Measurements from ENCODE around the gene AHRR.

DNA sequence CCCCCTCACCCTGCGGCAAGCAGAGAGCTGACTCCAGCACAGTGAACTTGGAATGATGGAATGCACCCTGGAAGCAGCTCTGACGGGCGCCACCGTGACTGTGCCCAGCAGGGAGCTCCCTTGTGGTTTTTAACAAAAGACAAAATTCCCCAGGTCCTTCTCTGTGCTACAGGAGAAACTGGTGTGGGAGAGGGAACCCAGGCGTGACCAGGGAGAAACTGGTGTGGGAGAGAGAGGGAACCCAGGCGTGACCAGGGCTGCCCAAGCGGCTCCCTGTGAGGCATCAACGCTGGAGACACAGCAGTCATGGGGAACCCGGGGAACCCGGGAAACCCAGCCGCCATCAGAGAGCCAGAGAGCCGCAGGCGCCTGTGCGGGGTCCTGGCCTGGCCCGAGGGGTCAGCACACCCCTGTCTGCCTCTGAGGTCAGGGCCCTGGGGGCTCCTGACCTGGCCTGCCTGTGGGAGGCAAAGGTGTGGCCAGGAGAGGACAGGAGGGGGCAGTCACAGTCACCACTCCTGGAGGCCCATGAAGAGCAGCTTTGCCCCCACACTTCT lies 3.1 kb upstream of the AHRR start:
- TF ChIP-seq, protein P1, sequence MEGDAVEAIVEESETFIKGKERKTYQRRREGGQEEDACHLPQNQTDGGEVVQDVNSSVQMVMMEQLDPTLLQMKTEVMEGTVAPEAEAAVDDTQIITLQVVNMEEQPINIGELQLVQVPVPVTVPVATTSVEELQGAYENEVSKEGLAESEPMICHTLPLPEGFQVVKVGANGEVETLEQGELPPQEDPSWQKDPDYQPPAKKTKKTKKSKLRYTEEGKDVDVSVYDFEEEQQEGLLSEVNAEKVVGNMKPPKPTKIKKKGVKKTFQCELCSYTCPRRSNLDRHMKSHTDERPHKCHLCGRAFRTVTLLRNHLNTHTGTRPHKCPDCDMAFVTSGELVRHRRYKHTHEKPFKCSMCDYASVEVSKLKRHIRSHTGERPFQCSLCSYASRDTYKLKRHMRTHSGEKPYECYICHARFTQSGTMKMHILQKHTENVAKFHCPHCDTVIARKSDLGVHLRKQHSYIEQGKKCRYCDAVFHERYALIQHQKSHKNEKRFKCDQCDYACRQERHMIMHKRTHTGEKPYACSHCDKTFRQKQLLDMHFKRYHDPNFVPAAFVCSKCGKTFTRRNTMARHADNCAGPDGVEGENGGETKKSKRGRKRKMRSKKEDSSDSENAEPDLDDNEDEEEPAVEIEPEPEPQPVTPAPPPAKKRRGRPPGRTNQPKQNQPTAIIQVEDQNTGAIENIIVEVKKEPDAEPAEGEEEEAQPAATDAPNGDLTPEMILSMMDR (IDR thresholded peaks at IDR 0.05) = no peak
- no peak for TF ChIP-seq POLR2A (IDR thresholded peaks at IDR 0.05)
